Astrocyte (in vitro differentiated cells and primary cell): ENCODE measurements around the gene CDON.

Source experiments
- CTCF ChIP-seq: IDR thresholded peaks from 2 replicates; pipeline ENCODE4 v1.5.1; 2011; ENCODE audit warnings: low read depth, mild to moderate bottlenecking, inconsistent platforms, low read length, moderate library complexity; ENCODE audit not compliant: insufficient read depth
- EZH2 ChIP-seq: IDR thresholded peaks from 2 replicates; pipeline ENCODE4 v1.6.1; 2012; ENCODE audit warnings: mild to moderate bottlenecking, low read length, inconsistent platforms; ENCODE audit not compliant: insufficient read depth

- TF ChIP-seq CTCF (no peak), EZH2 (no peak)
These were observed 127.6 kb downstream of the CDON start for GRCh38 chr11:125935056-125935455.
